WERI-Rb-1 (cell line): Measurements from ENCODE around the gene TAP2.

Experiments used
- DNase-seq: peaks from one replicate; pipeline ENCODE4 v3.0.0-alpha.2; 2020
- H3K27ac ChIP-seq: fragments of 250-450 bp; sonication (Bioruptor Pico); 2 replicates; pipeline ENCODE4 v1.5.1; 2020; ENCODE audit warnings: mild to moderate bottlenecking, moderate library complexity
- H3K27me3 ChIP-seq: fragments of 250-450 bp; sonication (Bioruptor Pico); 2 replicates; pipeline ENCODE4 v1.5.1; 2021; ENCODE audit warnings: mild to moderate bottlenecking, low read depth, moderate library complexity; ENCODE audit not compliant: insufficient read depth, severe bottlenecking
- H3K36me3 ChIP-seq: fragments of 250-450 bp; sonication (Bioruptor Pico); 2 replicates; pipeline ENCODE4 v1.5.1; 2020; ENCODE audit warnings: mild to moderate bottlenecking, moderate library complexity
- H3K4me3 ChIP-seq: 2 replicates; pipeline ENCODE4 v1.5.1; 2011; ENCODE audit warnings: low read depth, mild to moderate bottlenecking, control low read depth, low read length
- H3K9me3 ChIP-seq: fragments of 250-450 bp; sonication (Bioruptor Pico); 2 replicates; pipeline ENCODE4 v1.5.1; 2021; ENCODE audit warnings: mild to moderate bottlenecking, moderate library complexity; ENCODE audit not compliant: severe bottlenecking
- TF ChIP-seq, protein P1 (sequence below): IDR thresholded peaks from 2 replicates; pipeline ENCODE4 v1.5.1; 2011; ENCODE audit warnings: low read depth, mild to moderate bottlenecking, control low read depth, inconsistent platforms, low read length

TAP2 gene

DNA sequence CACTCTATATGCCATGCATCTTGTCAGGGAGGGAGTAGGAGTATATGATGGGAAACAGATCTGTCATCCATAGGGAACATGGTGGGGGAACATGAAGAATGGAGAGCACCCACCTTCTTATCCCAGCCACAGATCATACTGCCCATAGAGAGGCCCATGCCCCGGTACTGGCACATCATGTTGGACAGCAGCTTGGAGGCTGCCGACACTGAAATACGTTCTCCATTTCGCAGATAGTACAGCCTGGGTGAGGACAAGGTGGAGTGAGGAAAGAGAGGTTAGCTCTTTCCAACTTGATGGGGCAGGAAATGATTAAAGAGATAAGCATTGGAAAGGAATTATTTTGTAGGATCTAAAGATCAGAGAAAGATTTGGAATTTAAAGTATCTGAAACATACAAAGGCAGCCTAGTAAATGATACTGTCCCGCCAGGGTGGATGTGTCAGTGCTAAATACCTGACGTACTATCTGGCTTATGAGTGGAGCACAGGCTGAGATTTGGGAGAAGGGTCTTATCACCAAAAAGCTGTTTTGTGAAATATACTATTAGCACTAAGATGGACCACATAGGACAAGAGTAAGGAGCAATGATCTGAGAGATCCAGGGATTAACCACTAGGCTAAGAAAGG is 3.6 kb upstream of the TAP2 start:
- H3K27me3 ChIP-seq, result no peaks in the 10 kb centered on the region
- H3K27ac ChIP-seq, result no peak overlapping the region
- H3K4me3 ChIP-seq, result no peak overlapping the region
- DNase-seq, result no peak
- TF ChIP-seq, protein P1, sequence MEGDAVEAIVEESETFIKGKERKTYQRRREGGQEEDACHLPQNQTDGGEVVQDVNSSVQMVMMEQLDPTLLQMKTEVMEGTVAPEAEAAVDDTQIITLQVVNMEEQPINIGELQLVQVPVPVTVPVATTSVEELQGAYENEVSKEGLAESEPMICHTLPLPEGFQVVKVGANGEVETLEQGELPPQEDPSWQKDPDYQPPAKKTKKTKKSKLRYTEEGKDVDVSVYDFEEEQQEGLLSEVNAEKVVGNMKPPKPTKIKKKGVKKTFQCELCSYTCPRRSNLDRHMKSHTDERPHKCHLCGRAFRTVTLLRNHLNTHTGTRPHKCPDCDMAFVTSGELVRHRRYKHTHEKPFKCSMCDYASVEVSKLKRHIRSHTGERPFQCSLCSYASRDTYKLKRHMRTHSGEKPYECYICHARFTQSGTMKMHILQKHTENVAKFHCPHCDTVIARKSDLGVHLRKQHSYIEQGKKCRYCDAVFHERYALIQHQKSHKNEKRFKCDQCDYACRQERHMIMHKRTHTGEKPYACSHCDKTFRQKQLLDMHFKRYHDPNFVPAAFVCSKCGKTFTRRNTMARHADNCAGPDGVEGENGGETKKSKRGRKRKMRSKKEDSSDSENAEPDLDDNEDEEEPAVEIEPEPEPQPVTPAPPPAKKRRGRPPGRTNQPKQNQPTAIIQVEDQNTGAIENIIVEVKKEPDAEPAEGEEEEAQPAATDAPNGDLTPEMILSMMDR, result no peak
- H3K36me3 ChIP-seq, result no peaks in the 10 kb centered on the region
- no peaks in the 10 kb centered on the region for H3K9me3 ChIP-seq

DNA sequence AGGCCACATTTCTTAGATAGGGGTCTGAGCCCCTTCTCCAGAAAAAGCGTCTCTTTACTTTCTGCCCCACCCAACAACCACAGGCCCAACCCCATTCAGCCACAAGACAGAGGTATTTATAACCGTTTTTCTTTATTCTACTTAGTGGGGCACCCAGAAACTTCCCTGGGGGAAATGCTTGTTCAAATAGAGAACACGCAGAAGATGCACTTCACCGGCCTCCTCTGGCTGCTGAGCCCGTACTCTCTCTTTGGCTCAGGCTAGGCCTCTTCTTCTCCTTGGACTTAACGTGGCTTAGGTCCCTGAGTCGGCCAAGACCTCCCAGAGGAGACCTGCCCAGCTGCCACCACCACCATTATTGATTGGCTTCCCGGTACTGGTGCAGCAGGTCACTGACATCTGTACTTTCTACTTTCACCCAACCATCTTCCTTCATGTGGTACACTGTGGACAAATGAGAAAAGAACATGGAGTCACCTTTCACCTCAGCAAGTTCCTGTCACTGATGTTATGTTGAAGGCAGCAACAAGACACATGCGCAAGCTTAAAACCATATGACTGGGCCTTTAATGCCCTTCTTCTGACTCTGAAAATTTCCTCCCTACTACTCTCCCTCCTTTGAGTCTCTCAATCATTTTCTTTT is 2.2 kb upstream of the TAP2 start:
- DNase-seq, result no peak
- no peaks in the 10 kb centered on the region for H3K36me3 ChIP-seq
- no peak overlapping the region for H3K4me3 ChIP-seq
- H3K27ac ChIP-seq, result no peak overlapping the region
- H3K27me3 ChIP-seq, result no peaks in the 10 kb centered on the region
- H3K9me3 ChIP-seq, result no peaks in the 10 kb centered on the region
- TF ChIP-seq, protein P1, result no peak

DNA sequence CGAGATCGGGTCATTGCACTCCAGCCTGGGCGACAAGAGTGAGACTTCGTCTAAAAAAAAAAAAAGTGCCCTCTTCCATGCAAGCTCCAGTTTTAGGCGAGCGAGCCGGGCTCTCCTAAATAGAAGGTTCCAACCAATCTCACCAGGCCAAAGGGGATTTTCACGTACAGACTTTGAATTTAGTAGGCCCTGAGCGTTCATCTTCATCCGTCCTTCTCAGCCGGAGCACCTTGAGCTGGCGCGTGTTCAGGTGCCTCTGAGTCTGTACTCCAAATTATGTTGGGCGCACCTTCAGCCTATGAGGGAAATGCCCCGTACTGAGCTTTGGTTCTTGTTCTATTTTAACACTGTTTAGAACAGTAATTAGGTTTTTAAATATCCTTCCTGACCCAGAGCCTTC is 817 bp upstream of the TAP2 start:
- Histone ChIP-seq H3K27ac (no peak overlapping the region), H3K9me3 (no peaks in the 10 kb centered on the region), H3K36me3 (no peaks in the 10 kb centered on the region), H3K27me3 (no peaks in the 10 kb centered on the region), H3K4me3 (no peak overlapping the region)
- TF ChIP-seq, protein P1, result no peak
- DNase-seq, result no peak

DNA sequence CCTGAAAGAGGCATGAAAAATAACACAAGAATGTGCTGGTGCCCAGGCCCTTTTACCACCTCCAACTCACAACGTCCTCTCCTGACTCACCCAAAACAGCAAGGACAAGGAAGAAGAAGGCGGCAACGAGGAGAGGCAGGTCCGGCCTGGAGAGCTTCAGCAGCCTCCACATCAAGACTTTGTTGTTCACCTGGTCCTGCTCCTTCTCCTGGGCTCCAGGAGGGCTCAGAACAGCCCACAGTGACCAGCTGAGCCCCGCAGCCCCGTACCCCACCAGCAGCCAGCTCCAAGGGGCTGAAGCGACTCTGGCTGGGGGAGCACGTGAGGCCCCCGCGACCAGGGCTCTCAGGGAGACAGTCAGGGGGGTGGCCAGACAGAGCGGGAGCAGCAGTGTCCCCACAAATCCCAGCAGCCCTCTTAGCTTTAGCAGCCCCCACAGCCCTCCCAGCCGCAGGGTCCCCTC is 857 bp downstream of the TAP2 start:
- Histone ChIP-seq H3K27ac (peak overlapping the region; percentile 79), H3K27me3 (no peaks in the 10 kb centered on the region), H3K9me3 (no peaks in the 10 kb centered on the region), H3K4me3 (peak overlapping the region; percentile 70), H3K36me3 (no peaks in the 10 kb centered on the region)
- TF ChIP-seq, protein P1, result no peak
- DNase-seq, result no peak

DNA sequence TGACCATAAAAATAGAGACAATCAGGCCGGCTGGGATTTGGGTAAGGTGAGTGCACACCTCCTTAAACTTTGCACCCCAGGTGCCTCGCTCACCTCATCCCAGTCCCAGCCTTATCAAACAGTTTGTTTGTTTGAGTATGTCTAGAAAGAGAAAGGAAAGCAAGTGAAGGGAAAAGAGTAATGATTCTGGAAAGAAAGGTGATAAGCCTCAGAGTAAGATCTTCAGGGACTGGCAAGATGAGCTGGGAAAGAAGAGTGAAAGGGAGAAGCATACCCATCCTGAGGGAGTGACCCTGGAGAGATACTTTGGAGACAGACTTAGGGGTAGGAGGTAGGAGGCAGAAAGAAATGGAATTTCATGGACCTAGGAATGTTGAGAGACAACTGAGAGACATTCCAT is 1.7 kb downstream of the TAP2 start:
- no peak overlapping the region for H3K4me3 ChIP-seq
- no peak overlapping the region for H3K27ac ChIP-seq
- no peaks in the 10 kb centered on the region for H3K27me3 ChIP-seq
- H3K9me3 ChIP-seq, result no peaks in the 10 kb centered on the region
- TF ChIP-seq, protein P1, result no peak
- no peaks in the 10 kb centered on the region for H3K36me3 ChIP-seq
- no peak for DNase-seq
